ENCODE results near the gene VAV3. TPM values are rescaled to one million over a fixed set of nuclear protein-coding genes. Genes with fewer than 3 reads are reported as not detected.

The VAV3 gene
- polyA plus RNA-seq, 10 donors = 2.5 to 8.9 (median 5.3) TPM

GRCh38 chr1:107843989-107844388 lies 121.0 kb downstream of the VAV3 start:
- no peak for DNase-seq

GRCh38 chr1:107842241-107842640 lies 122.7 kb downstream of the VAV3 start:
- DNase-seq = no peak

- DNase-seq = peak in 1 of 3 donors; percentile 7
These were observed 124.3 kb downstream of the VAV3 start for GRCh38 chr1:107840725-107841124.

- no peak for DNase-seq
These were observed 126.9 kb downstream of the VAV3 start for GRCh38 chr1:107838056-107838455.

GRCh38 chr1:107835151-107835670 lies 129.8 kb downstream of the VAV3 start:
- DNase-seq = no peak

GRCh38 chr1:107833061-107833460 lies 131.9 kb downstream of the VAV3 start:
- no peak for DNase-seq

- no peak for DNase-seq
These were observed 133.1 kb downstream of the VAV3 start for GRCh38 chr1:107831921-107832320.

GRCh38 chr1:107830526-107830925 lies 134.5 kb downstream of the VAV3 start:
- no peak for DNase-seq

- DNase-seq = no peak
These were observed 134.9 kb downstream of the VAV3 start for GRCh38 chr1:107830075-107830474.

GRCh38 chr1:107829036-107829770 lies 135.8 kb downstream of the VAV3 start:
- DNase-seq = no peak

GRCh38 chr1:107824946-107825345 lies 140.0 kb downstream of the VAV3 start:
- no peak for DNase-seq

- no peak for DNase-seq
These were observed 143.6 kb downstream of the VAV3 start for GRCh38 chr1:107821340-107821739.

- DNase-seq = no peak
These were observed 144.2 kb downstream of the VAV3 start for GRCh38 chr1:107820801-107821200.

- no peak for DNase-seq
These were observed 147.0 kb downstream of the VAV3 start for GRCh38 chr1:107817935-107818334.

GRCh38 chr1:107817206-107817605 lies 147.8 kb downstream of the VAV3 start:
- DNase-seq = no peak

- no peak for DNase-seq
These were observed 154.6 kb downstream of the VAV3 start for GRCh38 chr1:107810291-107810951.

GRCh38 chr1:107807855-107808254 lies 157.1 kb downstream of the VAV3 start:
- no peak for DNase-seq

GRCh38 chr1:107807405-107807804 lies 157.6 kb downstream of the VAV3 start:
- DNase-seq = no peak

- DNase-seq = no peak
These were observed 158.1 kb downstream of the VAV3 start for GRCh38 chr1:107806902-107807301.

GRCh38 chr1:107804741-107805140 lies 160.2 kb downstream of the VAV3 start:
- no peak for DNase-seq

GRCh38 chr1:107804134-107804533 lies 160.8 kb downstream of the VAV3 start:
- no peak for DNase-seq

GRCh38 chr1:107803579-107803978 lies 161.4 kb downstream of the VAV3 start:
- no peak for DNase-seq

GRCh38 chr1:107802654-107803053 lies 162.3 kb downstream of the VAV3 start:
- DNase-seq = no peak

Data from muscle of back (tissue), 11 donors.